Esophagus muscularis mucosa (tissue), 3 donors: ENCODE data around the gene ACAD11.

Source experiments
- POLR2A ChIP-seq: fragments of 450-650 bp; IDR thresholded peaks from one replicate; pipeline ENCODE4 v1.6.1; 2017; ENCODE audit warnings: antibody characterized with exemption, moderate library complexity, mild to moderate bottlenecking, low read depth
- TF ChIP-seq, protein P1 (sequence below), 3 experiments: fragments of 200-600 bp in 2 of 3; fragments of 450-650 bp in 1 of 3; sonication (generic) in 2 of 3; IDR thresholded peaks; one replicate each; pipeline ENCODE4 v1.5.1; 2017 to 2019; ENCODE audit warnings: antibody characterized with exemption in 3 of 3, mild to moderate bottlenecking in 2 of 3, moderate library complexity in 1 of 3

DNA sequence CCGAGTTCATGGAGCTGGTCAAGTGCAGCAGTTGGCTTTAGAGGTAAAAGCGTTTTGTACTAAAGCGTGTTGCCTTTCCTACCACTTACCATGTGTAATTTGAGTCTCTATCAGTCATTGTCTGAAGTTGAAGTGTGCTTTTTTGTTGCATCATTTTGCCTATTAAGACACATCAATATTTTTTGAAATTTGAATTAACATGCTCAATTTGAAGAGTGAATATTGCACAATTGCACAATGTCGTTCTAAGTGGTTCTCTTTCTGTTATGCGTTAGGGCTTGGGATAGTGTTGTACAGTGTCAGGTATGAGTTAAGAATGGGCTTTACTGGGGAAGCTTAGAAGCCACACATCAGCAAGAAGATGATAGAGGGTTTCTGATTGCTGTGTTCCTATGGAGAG is 146.6 kb downstream of the ACAD11 start:
- TF ChIP-seq, protein P1, sequence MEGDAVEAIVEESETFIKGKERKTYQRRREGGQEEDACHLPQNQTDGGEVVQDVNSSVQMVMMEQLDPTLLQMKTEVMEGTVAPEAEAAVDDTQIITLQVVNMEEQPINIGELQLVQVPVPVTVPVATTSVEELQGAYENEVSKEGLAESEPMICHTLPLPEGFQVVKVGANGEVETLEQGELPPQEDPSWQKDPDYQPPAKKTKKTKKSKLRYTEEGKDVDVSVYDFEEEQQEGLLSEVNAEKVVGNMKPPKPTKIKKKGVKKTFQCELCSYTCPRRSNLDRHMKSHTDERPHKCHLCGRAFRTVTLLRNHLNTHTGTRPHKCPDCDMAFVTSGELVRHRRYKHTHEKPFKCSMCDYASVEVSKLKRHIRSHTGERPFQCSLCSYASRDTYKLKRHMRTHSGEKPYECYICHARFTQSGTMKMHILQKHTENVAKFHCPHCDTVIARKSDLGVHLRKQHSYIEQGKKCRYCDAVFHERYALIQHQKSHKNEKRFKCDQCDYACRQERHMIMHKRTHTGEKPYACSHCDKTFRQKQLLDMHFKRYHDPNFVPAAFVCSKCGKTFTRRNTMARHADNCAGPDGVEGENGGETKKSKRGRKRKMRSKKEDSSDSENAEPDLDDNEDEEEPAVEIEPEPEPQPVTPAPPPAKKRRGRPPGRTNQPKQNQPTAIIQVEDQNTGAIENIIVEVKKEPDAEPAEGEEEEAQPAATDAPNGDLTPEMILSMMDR (IDR thresholded peaks at IDR 0.05), result no peak
- no peak for TF ChIP-seq POLR2A
